Liver (tissue), 2 donors: ENCODE measurements around the gene ATL1.

ENCODE experiments used
- TF ChIP-seq, protein P1 (sequence below): fragments of 150-350 bp; IDR thresholded peaks from 2 replicates; pipeline ENCODE4 v1.5.1; 2017; ENCODE audit warnings: improper control_type of control experiment, low read depth, low read length; ENCODE audit not compliant: missing input control
- TF ChIP-seq, protein P2 (sequence below): IDR thresholded peaks from 2 replicates; pipeline ENCODE4 v1.6.1; 2016; ENCODE audit warnings: antibody characterized with exemption, mild to moderate bottlenecking
- donor health status: healthy.

DNA sequence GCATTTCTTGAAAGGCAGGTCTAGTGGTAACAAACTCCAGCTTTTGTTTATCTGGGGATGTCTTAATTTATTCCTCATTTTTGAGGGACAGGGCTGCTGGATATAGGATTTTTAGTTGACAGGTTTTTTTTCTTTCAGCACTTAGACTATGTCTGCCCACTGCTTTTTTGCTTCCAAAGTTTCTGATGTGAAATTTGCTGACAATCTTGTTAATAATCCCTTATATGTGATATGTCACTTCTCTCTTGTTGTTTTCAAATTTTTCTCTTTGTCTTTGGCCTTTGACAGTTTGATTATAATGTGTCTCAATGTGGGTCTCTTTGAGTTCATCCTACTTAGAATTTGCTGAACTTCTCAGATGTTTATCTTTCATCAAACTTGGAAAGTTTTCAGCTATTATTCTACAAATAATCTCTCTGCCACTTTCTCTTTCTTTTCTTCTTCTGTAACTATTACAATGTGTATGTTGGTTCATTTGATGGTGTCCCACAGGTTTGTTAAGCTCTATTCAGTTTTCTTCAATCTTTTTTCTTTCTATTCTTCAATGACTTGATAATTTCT is 9.8 kb downstream of the ATL1 start:
- TF ChIP-seq, protein P1, sequence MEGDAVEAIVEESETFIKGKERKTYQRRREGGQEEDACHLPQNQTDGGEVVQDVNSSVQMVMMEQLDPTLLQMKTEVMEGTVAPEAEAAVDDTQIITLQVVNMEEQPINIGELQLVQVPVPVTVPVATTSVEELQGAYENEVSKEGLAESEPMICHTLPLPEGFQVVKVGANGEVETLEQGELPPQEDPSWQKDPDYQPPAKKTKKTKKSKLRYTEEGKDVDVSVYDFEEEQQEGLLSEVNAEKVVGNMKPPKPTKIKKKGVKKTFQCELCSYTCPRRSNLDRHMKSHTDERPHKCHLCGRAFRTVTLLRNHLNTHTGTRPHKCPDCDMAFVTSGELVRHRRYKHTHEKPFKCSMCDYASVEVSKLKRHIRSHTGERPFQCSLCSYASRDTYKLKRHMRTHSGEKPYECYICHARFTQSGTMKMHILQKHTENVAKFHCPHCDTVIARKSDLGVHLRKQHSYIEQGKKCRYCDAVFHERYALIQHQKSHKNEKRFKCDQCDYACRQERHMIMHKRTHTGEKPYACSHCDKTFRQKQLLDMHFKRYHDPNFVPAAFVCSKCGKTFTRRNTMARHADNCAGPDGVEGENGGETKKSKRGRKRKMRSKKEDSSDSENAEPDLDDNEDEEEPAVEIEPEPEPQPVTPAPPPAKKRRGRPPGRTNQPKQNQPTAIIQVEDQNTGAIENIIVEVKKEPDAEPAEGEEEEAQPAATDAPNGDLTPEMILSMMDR: no peak
- TF ChIP-seq, protein P2, sequence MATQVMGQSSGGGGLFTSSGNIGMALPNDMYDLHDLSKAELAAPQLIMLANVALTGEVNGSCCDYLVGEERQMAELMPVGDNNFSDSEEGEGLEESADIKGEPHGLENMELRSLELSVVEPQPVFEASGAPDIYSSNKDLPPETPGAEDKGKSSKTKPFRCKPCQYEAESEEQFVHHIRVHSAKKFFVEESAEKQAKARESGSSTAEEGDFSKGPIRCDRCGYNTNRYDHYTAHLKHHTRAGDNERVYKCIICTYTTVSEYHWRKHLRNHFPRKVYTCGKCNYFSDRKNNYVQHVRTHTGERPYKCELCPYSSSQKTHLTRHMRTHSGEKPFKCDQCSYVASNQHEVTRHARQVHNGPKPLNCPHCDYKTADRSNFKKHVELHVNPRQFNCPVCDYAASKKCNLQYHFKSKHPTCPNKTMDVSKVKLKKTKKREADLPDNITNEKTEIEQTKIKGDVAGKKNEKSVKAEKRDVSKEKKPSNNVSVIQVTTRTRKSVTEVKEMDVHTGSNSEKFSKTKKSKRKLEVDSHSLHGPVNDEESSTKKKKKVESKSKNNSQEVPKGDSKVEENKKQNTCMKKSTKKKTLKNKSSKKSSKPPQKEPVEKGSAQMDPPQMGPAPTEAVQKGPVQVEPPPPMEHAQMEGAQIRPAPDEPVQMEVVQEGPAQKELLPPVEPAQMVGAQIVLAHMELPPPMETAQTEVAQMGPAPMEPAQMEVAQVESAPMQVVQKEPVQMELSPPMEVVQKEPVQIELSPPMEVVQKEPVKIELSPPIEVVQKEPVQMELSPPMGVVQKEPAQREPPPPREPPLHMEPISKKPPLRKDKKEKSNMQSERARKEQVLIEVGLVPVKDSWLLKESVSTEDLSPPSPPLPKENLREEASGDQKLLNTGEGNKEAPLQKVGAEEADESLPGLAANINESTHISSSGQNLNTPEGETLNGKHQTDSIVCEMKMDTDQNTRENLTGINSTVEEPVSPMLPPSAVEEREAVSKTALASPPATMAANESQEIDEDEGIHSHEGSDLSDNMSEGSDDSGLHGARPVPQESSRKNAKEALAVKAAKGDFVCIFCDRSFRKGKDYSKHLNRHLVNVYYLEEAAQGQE: no peak
